CD14-positive monocyte (primary cell): ENCODE measurements around the gene PRRC2C. TPM values are rescaled to one million over a fixed set of nuclear protein-coding genes. Genes with fewer than 3 reads are reported as not detected.
"Not testable (repeated sequence)": the region's sequence is repeated elsewhere in the genome, so short reads cannot be mapped to it uniquely, and the experiment has no call there.

ENCODE experiments used
- DNase-seq, 3 donors: peaks; one replicate each; pipeline ENCODE4 v3.0.0-alpha.2; 2011 to 2022
- H2AFZ ChIP-seq: 2 replicates; pipeline ENCODE4 v1.6.0; 2012; ENCODE audit warnings: mild to moderate bottlenecking, low read depth, low read length, inconsistent platforms; ENCODE audit not compliant: insufficient read depth, poor library complexity, severe bottlenecking
- H3K27ac ChIP-seq, 2 donors: 1 replicate in 1 of 2; 2 replicates in 1 of 2; pipeline ENCODE4 v1.5.1; 2012 to 2013; ENCODE audit warnings: low read length in 2 of 2, control low read depth in 1 of 2, inconsistent platforms in 1 of 2, low read depth in 1 of 2, mild to moderate bottlenecking in 1 of 2
- H3K27me3 ChIP-seq, 2 donors: one replicate each; pipeline versions ENCODE4 v1.6.0 to v1.6.1; 2011 to 2013; ENCODE audit warnings: low read length in 2 of 2; ENCODE audit not compliant: control insufficient read depth in 2 of 2, insufficient read depth in 2 of 2
- H3K36me3 ChIP-seq, 2 donors: replicated peaks in 1 of 2; 1 replicate in 1 of 2; 2 replicates in 1 of 2; pipeline versions ENCODE4 v1.5.1 to v1.6.1; 2012 to 2013; ENCODE audit warnings: low read length in 2 of 2, control low read depth in 1 of 2, inconsistent platforms in 1 of 2, mild to moderate bottlenecking in 1 of 2; ENCODE audit not compliant: insufficient read depth in 2 of 2, control insufficient read depth in 1 of 2
- H3K4me1 ChIP-seq, 2 donors: 1 replicate in 1 of 2; 2 replicates in 1 of 2; pipeline versions ENCODE4 v1.5.1 to v1.6.1; 2012 to 2013; ENCODE audit warnings: low read length in 2 of 2, control low read depth in 1 of 2, inconsistent platforms in 1 of 2, mild to moderate bottlenecking in 1 of 2, moderate library complexity in 1 of 2; ENCODE audit not compliant: insufficient read depth in 2 of 2, control insufficient read depth in 1 of 2
- H3K4me2 ChIP-seq: replicated peaks from 2 replicates; pipeline ENCODE3; 2012; ENCODE audit warnings: low read length, moderate library complexity, mild to moderate bottlenecking; ENCODE audit not compliant: poor library complexity, severe bottlenecking; ENCODE audit errors: extremely low read depth
- H3K4me3 ChIP-seq, 3 experiments: fragments of 200-600 bp in 1 of 3; sonication (generic) in 1 of 3; replicated peaks in 1 of 3; 1 replicate in 2 of 3; 2 replicates in 1 of 3; pipeline ENCODE4 v1.5.1; 2011 to 2013; ENCODE audit warnings: low read length in 3 of 3, mild to moderate bottlenecking in 3 of 3, control low read depth in 2 of 3, low read depth in 2 of 3, inconsistent platforms in 1 of 3, moderate library complexity in 1 of 3
- H3K79me2 ChIP-seq: 2 replicates; pipeline ENCODE4 v1.6.0; 2012; ENCODE audit warnings: mild to moderate bottlenecking, control low read depth, inconsistent platforms, low read length, moderate library complexity; ENCODE audit not compliant: insufficient read depth
- H3K9ac ChIP-seq: 2 replicates; pipeline ENCODE4 v1.6.0; 2017; ENCODE audit warnings: low read length, mild to moderate bottlenecking; ENCODE audit not compliant: insufficient read depth, poor library complexity, severe bottlenecking
- H3K9me3 ChIP-seq, 2 donors: replicated peaks in 1 of 2; 1 replicate in 1 of 2; 2 replicates in 1 of 2; pipeline versions ENCODE4 v1.5.1 to v1.6.1; 2012 to 2013; ENCODE audit warnings: low read length in 2 of 2, control low read depth in 1 of 2; ENCODE audit not compliant: control insufficient read depth in 1 of 2, insufficient read depth in 1 of 2
- H4K20me1 ChIP-seq: 2 replicates; pipeline ENCODE4 v1.6.0; 2012; ENCODE audit warnings: mild to moderate bottlenecking, low read length, control low read depth, moderate library complexity; ENCODE audit not compliant: insufficient read depth
- H3K27ac Mint-ChIP-seq, 7 donors: one replicate each; pipeline ENCODE4 v1.8.0; 2020; ENCODE audit warnings: mild to moderate bottlenecking in 7 of 7, mixed read lengths in 7 of 7, moderate library complexity in 6 of 7, inconsistent platforms in 2 of 7
- H3K27me3 Mint-ChIP-seq, 3 donors: one replicate each; pipeline ENCODE4 v1.8.0; 2021 to 2022; ENCODE audit warnings: low read depth in 3 of 3, mild to moderate bottlenecking in 3 of 3, mixed read lengths in 3 of 3, moderate library complexity in 3 of 3, inconsistent platforms in 1 of 3
- H3K36me3 Mint-ChIP-seq, 2 donors: one replicate each; pipeline ENCODE4 v1.8.0; 2020; ENCODE audit warnings: mixed read lengths in 2 of 2, inconsistent platforms in 1 of 2, mild to moderate bottlenecking in 1 of 2
- H3K4me1 Mint-ChIP-seq: one replicate; pipeline ENCODE4 v1.8.0; 2020; ENCODE audit warnings: mild to moderate bottlenecking, mixed read lengths
- H3K4me3 Mint-ChIP-seq, 2 donors: one replicate each; pipeline ENCODE4 v1.8.0; 2020; ENCODE audit warnings: mild to moderate bottlenecking in 2 of 2, mixed read lengths in 2 of 2, moderate library complexity in 1 of 2
- H3K9me3 Mint-ChIP-seq, 7 donors: one replicate each; pipeline ENCODE4 v1.8.0; 2020 to 2022; ENCODE audit warnings: mixed read lengths in 7 of 7, mild to moderate bottlenecking in 6 of 7, moderate library complexity in 6 of 7, inconsistent platforms in 2 of 7
- WGBS: methylation state at CpG from one replicate; pipeline ENCODE4 v1.1.5; 2013; ENCODE audit warnings: missing lambda C conversion rate; ENCODE audit not compliant: insufficient coverage; 5-methylcytosine and 5-hydroxymethylcytosine counted together
- intact Hi-C, 2 donors: fragments of 100-400 bp; cut with micrococcal nuclease; formaldehyde crosslinking; loops; one replicate each; pipeline versions ENCODE4 v1.15.0 to v1.15.1; 2023
- polyA plus RNA-seq, 3 donors: library from polyadenylated mRNA; depleted of rRNA in 1 of 3; unstranded in 2 of 3; stranded (reverse) in 1 of 3; fragments of 300-500 nt in 2 of 3; fragments of >200 nt in 1 of 3; fragmentation: Illumina TruSeq in 2 of 3; gene quantifications; 1 replicate in 2 of 3; 2 replicates in 1 of 3; pipeline ENCODE4 v1.2.3, GENCODE V29; 2012 to 2021
- TF ChIP-seq, protein P1 (sequence below): fragments of 200-600 bp; IDR thresholded peaks from one replicate; pipeline ENCODE4 v1.8.0; 2022; ENCODE audit warnings: antibody characterized with exemption, mild to moderate bottlenecking

The PRRC2C gene
- polyA plus RNA-seq, 3 donors: 13.8 to 69.1 (median 15.6) TPM

DNA sequence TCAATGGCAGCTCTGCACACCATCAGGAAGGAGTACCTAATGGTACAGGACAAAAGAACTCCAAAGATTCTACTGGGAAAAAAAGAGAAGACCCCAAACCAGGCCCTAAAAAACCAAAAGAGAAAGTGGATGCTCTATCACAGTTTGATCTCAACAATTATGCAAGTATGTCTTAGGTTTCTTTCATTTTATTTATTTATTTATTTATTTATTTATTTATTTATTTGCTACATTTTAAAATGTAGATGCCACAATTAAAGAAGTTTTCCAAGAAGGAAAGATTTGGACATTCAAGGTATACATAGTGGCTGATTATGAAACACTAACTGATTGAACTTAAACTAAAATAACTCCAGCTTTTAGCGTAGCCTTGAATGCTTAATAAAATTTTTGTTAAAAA, 60.2 kb downstream of the PRRC2C start:
- Histone ChIP-seq H3K36me3 (peaks cover 97 to 100% of the 10 kb centered on the region in 2 donors), H3K4me2 (no peak overlapping the region), H3K27me3 (no peaks in the 10 kb centered on the region), H3K4me1 (no peaks in the 10 kb centered on the region), H3K9ac (no peak overlapping the region), H3K9me3 (no peaks in the 10 kb centered on the region), H4K20me1 (peaks cover 35% of the 10 kb centered on the region), H2AFZ (no peak overlapping the region), H3K27ac (peak overlapping the region in 1 of 2 donors; percentile 9), H3K4me3 (no peak overlapping the region), H3K79me2 (peaks cover 22% of the 10 kb centered on the region)
- TF ChIP-seq, protein P1, sequence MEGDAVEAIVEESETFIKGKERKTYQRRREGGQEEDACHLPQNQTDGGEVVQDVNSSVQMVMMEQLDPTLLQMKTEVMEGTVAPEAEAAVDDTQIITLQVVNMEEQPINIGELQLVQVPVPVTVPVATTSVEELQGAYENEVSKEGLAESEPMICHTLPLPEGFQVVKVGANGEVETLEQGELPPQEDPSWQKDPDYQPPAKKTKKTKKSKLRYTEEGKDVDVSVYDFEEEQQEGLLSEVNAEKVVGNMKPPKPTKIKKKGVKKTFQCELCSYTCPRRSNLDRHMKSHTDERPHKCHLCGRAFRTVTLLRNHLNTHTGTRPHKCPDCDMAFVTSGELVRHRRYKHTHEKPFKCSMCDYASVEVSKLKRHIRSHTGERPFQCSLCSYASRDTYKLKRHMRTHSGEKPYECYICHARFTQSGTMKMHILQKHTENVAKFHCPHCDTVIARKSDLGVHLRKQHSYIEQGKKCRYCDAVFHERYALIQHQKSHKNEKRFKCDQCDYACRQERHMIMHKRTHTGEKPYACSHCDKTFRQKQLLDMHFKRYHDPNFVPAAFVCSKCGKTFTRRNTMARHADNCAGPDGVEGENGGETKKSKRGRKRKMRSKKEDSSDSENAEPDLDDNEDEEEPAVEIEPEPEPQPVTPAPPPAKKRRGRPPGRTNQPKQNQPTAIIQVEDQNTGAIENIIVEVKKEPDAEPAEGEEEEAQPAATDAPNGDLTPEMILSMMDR: no peak
- no CpG with 5 or more reads among the region's 1 CpG for WGBS
- intact Hi-C loops: no loop called here
- Mint-ChIP-seq H3K4me3 (no peak overlapping the region), H3K36me3 (peaks cover 71 to 86% of the 10 kb centered on the region in 2 donors), H3K9me3 (peaks cover 0 to 2% (median 0%) of the 10 kb centered on the region in 7 donors), H3K27me3 (peaks cover 0 to 1% (median 0%) of the 10 kb centered on the region in 3 donors), H3K27ac (peak overlapping the region in 1 of 7 donors; percentile 18), H3K4me1 (peaks cover 2% of the 10 kb centered on the region)
- no peak for DNase-seq

DNA sequence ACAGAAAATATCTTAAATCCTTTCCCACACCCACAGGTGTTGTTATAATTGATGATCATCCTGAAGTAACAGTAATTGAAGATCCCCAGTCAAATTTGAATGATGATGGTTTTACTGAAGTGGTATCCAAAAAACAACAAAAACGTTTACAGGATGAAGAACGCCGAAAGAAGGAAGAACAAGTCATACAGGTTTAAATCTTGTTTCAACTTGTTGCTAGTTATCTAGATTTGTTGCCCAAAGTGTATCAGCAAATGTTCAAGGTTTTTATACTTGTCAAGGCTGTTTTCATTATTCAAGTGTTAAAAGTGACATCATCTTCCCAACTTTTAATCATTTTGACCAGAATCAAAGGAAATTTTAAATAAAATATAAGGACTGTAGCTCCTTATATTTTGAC, 64.7 kb downstream of the PRRC2C start:
- H2AFZ ChIP-seq: no peak overlapping the region
- H3K9me3 Mint-ChIP-seq: peaks cover 0 to 16% (median 3%) of the 10 kb centered on the region in 7 donors
- peaks cover 54 to 89% of the 10 kb centered on the region in 2 donors for H3K36me3 ChIP-seq
- peaks cover 19% of the 10 kb centered on the region for H3K79me2 ChIP-seq
- TF ChIP-seq, protein P1: no peak
- DNase-seq: no peak
- H3K9me3 ChIP-seq: no peaks in the 10 kb centered on the region
- no peaks in the 10 kb centered on the region for H3K27me3 ChIP-seq
- H3K36me3 Mint-ChIP-seq: peaks cover 80 to 92% of the 10 kb centered on the region in 2 donors
- H3K4me1 Mint-ChIP-seq: no peaks in the 10 kb centered on the region
- no peak overlapping the region for H3K4me3 Mint-ChIP-seq
- no peak overlapping the region for H3K27ac ChIP-seq
- H4K20me1 ChIP-seq: peaks cover 32% of the 10 kb centered on the region
- intact Hi-C loops: no loop called here
- H3K27me3 Mint-ChIP-seq: peaks cover 0 to 1% (median 0%) of the 10 kb centered on the region in 3 donors
- H3K4me2 ChIP-seq: no peak overlapping the region
- H3K4me3 ChIP-seq: no peak overlapping the region
- H3K9ac ChIP-seq: no peak overlapping the region
- no peak overlapping the region for H3K27ac Mint-ChIP-seq
- no CpG with 5 or more reads among the region's 3 CpGs for WGBS
- H3K4me1 ChIP-seq: no peaks in the 10 kb centered on the region

GRCh38 chr1:171550598-171551100, 65.3 kb downstream of the PRRC2C start:
- H3K4me3 Mint-ChIP-seq, H3K9ac ChIP-seq, H3K9me3 ChIP-seq, intact Hi-C loops, H3K27ac ChIP-seq, H3K27me3 ChIP-seq, H3K4me1 ChIP-seq, H2AFZ ChIP-seq, H3K4me1 Mint-ChIP-seq, DNase-seq, H3K27me3 Mint-ChIP-seq, H3K27ac Mint-ChIP-seq, H3K4me3 ChIP-seq, H3K4me2 ChIP-seq: not testable (repeated sequence)
- WGBS: no CpG with 5 or more reads among the region's 4 CpGs
- peaks cover 27% of the 10 kb centered on the region for H4K20me1 ChIP-seq
- peaks cover 2 to 18% (median 5%) of the 10 kb centered on the region in 7 donors for H3K9me3 Mint-ChIP-seq
- H3K36me3 ChIP-seq: peaks cover 55 to 89% of the 10 kb centered on the region in 2 donors
- peaks cover 82 to 93% of the 10 kb centered on the region in 2 donors for H3K36me3 Mint-ChIP-seq
- peaks cover 19% of the 10 kb centered on the region for H3K79me2 ChIP-seq
